Duodenal mucosa (tissue), 2 donors: ENCODE measurements around the gene C1orf116.

Experiments used
- H3K27ac ChIP-seq: one replicate; pipeline ENCODE4 v1.7.0; 2013; ENCODE audit warnings: low read depth, low read length
- H3K27me3 ChIP-seq, 2 donors: one replicate each; pipeline ENCODE4 v1.7.0; 2013; ENCODE audit warnings: low read length in 2 of 2, control low read depth in 1 of 2; ENCODE audit not compliant: insufficient read depth in 2 of 2, control insufficient read depth in 1 of 2
- H3K36me3 ChIP-seq, 2 donors: one replicate each; pipeline ENCODE4 v1.7.0; 2013; ENCODE audit warnings: low read length in 2 of 2, control low read depth in 1 of 2; ENCODE audit not compliant: insufficient read depth in 2 of 2, control insufficient read depth in 1 of 2
- H3K4me1 ChIP-seq, 2 donors: one replicate each; pipeline ENCODE4 v1.7.0; 2013; ENCODE audit warnings: low read length in 2 of 2, control low read depth in 1 of 2; ENCODE audit not compliant: insufficient read depth in 2 of 2, control insufficient read depth in 1 of 2
- H3K4me3 ChIP-seq, 2 donors: one replicate each; pipeline ENCODE4 v1.7.0; 2013; ENCODE audit warnings: low read length in 2 of 2, low read depth in 1 of 2
- H3K9ac ChIP-seq, 2 donors: one replicate each; pipeline ENCODE4 v1.7.0; 2013; ENCODE audit warnings: low read length in 2 of 2, low read depth in 1 of 2
- H3K9me3 ChIP-seq, 2 donors: one replicate each; pipeline ENCODE4 v1.7.0; 2013; ENCODE audit warnings: low read length in 2 of 2, control low read depth in 1 of 2; ENCODE audit not compliant: control insufficient read depth in 1 of 2

Gene C1orf116

DNA sequence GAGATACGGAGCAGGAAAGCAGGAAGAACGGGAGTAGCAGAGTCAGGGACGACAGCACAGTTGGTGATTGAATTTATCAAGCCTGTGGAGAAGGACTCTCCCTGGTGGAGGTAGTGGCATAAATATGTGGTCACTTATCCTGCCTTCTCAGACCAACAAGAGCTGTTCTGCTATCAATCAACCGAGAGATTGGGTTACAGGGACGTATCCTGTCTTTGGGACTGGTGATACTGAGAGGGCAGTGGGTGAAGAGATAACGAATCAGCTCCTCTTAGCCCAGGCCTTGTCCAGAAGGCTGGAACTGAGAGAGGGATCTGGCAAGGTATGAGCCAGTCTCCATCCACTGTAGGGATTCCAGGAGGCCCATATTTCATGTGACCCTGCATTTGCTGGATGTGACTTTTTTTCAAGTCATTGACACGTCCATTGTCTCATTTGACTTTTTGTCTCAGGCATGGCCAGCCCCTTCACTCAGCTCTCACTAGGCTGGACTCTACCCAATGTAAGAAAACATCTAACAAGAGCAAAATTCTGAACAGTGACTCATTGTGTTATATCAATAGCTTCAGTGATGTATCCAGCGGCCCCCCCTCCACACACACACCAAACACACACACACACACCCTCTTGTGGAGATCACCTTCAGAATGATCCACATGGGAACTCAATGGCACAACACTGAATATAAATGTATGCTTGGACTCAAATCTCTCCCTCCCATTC lies 11.3 kb downstream of the C1orf116 start:
- no peak overlapping the region for H3K9ac ChIP-seq
- H3K27ac ChIP-seq, result no peak overlapping the region
- H3K9me3 ChIP-seq, result no peaks in the 10 kb centered on the region
- no peak overlapping the region for H3K4me3 ChIP-seq
- H3K36me3 ChIP-seq, result peaks cover 8 to 29% of the 10 kb centered on the region in 2 donors
- peaks cover 0 to 3% of the 10 kb centered on the region in 2 donors for H3K27me3 ChIP-seq
- peaks cover 65 to 84% of the 10 kb centered on the region in 2 donors for H3K4me1 ChIP-seq

DNA sequence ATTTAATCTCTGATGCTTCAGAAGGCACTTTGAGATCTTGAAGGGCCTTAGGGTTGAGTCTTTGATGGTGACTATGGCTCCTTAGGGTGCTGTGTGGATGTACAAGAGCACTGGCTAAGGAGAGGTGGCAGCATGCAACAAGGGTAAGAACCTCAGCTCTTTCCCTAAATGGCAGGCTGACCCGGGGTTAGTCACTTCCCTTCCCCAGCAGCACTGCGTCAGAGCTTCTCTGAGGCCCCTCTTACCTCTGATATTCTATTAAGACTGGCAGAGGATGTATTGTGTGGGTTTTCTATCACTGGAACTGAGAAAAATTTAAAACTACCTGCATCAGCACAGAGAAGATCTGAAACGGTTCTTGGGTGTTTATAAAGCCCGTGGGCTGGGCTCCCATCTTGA lies 11.8 kb downstream of the C1orf116 start:
- peaks cover 0 to 3% of the 10 kb centered on the region in 2 donors for H3K27me3 ChIP-seq
- no peak overlapping the region for H3K9ac ChIP-seq
- no peak overlapping the region for H3K4me3 ChIP-seq
- H3K27ac ChIP-seq, result no peak overlapping the region
- H3K4me1 ChIP-seq, result peaks cover 62 to 78% of the 10 kb centered on the region in 2 donors
- peaks cover 8 to 25% of the 10 kb centered on the region in 2 donors for H3K36me3 ChIP-seq
- no peaks in the 10 kb centered on the region for H3K9me3 ChIP-seq

DNA sequence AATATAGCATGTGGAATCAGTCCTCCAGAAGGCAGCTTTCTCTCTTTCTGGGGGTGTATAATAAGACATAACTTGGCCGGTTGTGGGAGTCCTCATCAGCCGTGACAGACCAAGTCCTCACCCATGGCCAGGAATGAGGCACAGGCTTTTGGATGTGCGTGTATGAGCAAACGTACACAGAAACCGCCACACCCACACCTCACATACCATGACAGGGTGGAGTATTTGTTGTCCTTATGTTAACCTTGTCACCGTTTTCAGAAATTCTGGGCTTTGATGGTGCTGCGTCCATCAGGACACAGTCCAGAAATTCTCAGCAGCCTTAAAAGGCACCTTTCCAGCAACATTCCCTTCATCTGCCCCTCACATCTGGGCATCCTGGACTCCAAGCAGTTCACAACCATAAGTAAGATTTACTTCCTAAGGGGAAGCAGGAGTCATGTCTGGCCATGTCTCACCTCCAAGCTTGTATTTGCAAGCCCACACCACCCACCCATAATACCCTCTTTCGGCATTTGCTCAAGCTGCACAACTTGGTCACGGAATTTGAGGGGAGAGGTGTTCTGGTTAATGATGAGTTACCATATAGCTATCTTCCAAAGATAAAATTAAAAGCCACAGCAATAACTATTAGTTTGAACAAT lies 12.4 kb downstream of the C1orf116 start:
- H3K4me1 ChIP-seq, result peaks cover 57 to 73% of the 10 kb centered on the region in 2 donors
- H3K27me3 ChIP-seq, result peaks cover 0 to 3% of the 10 kb centered on the region in 2 donors
- no peak overlapping the region for H3K4me3 ChIP-seq
- H3K36me3 ChIP-seq, result peaks cover 8 to 25% of the 10 kb centered on the region in 2 donors
- no peak overlapping the region for H3K9ac ChIP-seq
- H3K27ac ChIP-seq, result no peak overlapping the region
- H3K9me3 ChIP-seq, result no peaks in the 10 kb centered on the region

DNA sequence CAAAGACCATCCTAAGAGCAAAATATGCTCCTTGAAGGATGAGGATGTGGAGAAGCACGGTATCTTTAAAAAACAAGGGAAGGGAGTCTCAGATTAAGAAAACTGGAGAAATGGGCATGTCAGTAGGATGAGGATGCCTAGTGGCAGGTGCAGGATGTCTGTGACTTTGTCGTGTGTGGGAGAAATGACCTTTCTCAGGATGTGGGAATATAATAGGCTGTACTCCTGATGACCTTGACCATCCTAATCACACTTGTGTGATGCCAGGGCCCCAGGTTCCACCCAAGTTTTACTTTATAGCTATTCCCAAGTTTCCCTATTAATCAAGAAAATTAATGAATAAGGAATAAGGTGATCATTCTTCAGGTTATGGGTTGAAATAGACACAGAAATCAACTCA lies 12.9 kb downstream of the C1orf116 start:
- Histone ChIP-seq H3K4me1 (peaks cover 53 to 68% of the 10 kb centered on the region in 2 donors), H3K36me3 (peaks cover 8 to 25% of the 10 kb centered on the region in 2 donors), H3K9me3 (no peaks in the 10 kb centered on the region), H3K27me3 (peaks cover 0 to 3% of the 10 kb centered on the region in 2 donors), H3K4me3 (no peak overlapping the region), H3K9ac (no peak overlapping the region), H3K27ac (no peak overlapping the region)

DNA sequence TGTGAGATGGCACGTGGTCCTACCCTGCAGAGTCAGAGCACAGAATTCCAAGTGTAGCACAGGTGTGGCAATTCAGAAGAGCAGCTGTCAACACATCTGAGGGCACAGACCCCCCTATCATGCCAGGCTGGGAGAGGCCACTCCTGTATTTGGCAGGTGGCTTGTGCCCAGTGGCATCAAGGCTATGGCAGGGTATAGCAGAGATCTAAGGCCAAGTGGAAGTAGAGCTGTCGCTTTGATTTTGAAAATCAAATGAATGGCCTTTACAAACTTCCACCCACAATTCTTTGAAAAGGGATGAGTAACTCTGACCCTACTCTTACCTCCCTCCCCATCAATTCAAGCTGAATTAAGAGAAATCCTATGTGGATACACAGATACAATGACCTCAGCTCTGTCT lies 13.4 kb downstream of the C1orf116 start:
- Histone ChIP-seq H3K36me3 (peaks cover 8 to 25% of the 10 kb centered on the region in 2 donors), H3K27me3 (peaks cover 0 to 3% of the 10 kb centered on the region in 2 donors), H3K27ac (no peak overlapping the region), H3K4me1 (peaks cover 48 to 63% of the 10 kb centered on the region in 2 donors), H3K4me3 (no peak overlapping the region), H3K9ac (no peak overlapping the region), H3K9me3 (no peaks in the 10 kb centered on the region)

DNA sequence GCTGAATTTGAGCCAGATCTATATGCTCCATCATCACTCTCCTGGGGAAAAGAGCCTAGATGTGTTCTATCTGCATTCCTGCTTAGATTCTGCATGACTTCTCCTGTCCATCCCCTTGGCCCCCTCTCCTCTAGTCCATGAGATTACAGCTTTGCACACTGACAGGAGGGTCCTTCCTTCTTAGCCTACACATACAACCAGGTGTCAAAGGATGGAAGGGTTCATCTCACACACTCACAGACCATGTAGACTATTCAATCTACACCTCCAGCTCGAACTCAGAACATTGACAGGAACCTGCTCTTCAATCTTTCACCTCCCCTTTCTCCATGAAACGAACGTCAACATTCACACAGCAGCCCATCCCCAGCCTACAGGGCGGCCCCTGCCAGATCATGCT lies 13.8 kb downstream of the C1orf116 start:
- Histone ChIP-seq H3K9ac (no peak overlapping the region), H3K36me3 (peaks cover 6 to 25% of the 10 kb centered on the region in 2 donors), H3K27ac (no peak overlapping the region), H3K4me1 (peaks cover 43 to 59% of the 10 kb centered on the region in 2 donors), H3K9me3 (no peaks in the 10 kb centered on the region), H3K27me3 (peaks cover 0 to 3% of the 10 kb centered on the region in 2 donors), H3K4me3 (no peak overlapping the region)

DNA sequence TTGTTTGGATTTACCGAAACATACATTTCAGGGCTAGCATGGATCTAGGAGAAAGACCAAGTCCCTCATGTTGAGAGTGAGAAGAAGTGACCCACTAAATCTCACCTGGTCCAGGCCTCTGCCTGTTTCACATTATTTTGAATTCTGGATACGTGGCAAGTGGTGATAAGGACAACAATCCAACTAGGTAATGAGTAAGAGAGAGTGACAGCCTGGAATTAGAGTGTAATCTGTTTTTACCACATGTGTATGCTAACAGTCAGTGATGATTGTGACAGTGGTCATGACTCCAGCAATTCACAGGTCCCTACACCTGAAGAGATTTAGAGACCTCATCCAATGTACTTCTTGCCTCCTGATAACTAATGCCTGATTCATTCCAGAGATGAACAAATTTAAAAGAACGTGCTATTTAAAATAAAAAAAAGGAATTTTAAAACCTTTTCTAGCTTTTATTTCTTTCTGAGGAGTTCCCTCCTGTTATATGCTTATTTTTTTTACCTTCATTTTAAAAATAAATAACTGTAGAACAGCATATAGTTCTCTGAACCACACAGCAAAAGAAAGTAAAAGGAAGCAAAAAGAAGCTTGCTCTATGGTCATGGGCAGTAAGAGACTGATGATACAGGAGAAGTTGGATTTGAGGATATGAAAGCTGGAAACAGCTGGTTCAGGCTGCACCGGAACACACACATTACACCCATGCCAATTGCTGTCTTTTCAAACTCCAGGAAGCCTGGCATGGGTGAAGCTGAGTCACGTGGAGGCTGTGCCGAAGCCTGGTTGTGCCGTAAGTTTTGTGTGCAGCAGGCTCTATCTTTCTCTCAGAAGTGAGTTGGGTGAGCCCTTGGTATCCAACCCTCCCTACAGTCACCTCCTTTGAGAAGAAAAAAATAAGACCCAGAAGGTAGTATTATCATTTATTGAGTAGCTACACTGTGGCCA lies 14.7 kb downstream of the C1orf116 start:
- no peaks in the 10 kb centered on the region for H3K9me3 ChIP-seq
- no peak overlapping the region for H3K27ac ChIP-seq
- no peak overlapping the region for H3K4me3 ChIP-seq
- H3K36me3 ChIP-seq, result peaks cover 0 to 16% of the 10 kb centered on the region in 2 donors
- no peak overlapping the region for H3K9ac ChIP-seq
- H3K27me3 ChIP-seq, result peaks cover 0 to 3% of the 10 kb centered on the region in 2 donors
- peaks cover 35 to 51% of the 10 kb centered on the region in 2 donors for H3K4me1 ChIP-seq

DNA sequence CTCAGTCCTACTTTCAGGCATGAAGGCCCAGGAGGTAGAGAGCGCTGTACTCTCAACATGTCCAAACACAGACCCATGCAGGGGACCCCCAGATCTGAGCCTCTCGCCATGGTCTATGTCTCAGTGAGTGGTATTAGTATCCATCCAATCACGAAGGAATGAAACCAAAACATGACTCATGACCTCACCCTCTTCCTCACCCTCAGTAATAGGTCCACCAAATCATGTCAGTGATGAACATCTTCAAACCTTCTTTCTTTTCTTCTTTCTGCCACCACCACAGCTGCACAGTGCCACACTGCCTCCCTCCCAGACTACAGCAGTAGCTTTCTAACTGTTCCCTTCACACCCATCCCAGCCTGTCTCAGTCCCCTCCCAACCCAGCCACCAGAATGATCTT lies 16.8 kb downstream of the C1orf116 start:
- H3K36me3 ChIP-seq, result no peaks in the 10 kb centered on the region
- H3K9me3 ChIP-seq, result no peaks in the 10 kb centered on the region
- no peak overlapping the region for H3K9ac ChIP-seq
- peaks cover 18 to 34% of the 10 kb centered on the region in 2 donors for H3K4me1 ChIP-seq
- no peak overlapping the region for H3K27ac ChIP-seq
- H3K27me3 ChIP-seq, result peaks cover 0 to 3% of the 10 kb centered on the region in 2 donors
- H3K4me3 ChIP-seq, result no peak overlapping the region

DNA sequence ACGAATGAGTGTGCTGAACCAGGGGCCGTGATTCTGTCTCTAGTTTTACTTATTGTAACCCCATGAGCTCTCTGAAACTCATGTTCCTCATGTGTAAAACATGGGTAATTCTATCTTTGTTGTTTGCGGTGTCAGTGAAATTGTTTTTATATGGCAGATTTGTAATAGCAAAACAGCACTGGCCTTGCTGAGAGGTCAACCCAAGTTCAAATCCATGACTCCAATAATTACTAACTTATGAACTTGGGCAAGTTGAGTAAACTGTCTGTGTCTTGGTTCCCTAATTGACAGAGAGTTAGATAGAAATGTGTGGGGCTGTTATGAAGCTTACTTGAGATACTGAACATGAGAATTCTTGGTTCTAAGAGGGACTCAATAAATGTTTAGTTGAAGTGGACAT lies 17.8 kb downstream of the C1orf116 start:
- H3K36me3 ChIP-seq, result no peaks in the 10 kb centered on the region
- peaks cover 0 to 3% of the 10 kb centered on the region in 2 donors for H3K27me3 ChIP-seq
- H3K9me3 ChIP-seq, result no peaks in the 10 kb centered on the region
- H3K27ac ChIP-seq, result no peak overlapping the region
- H3K9ac ChIP-seq, result no peak overlapping the region
- no peak overlapping the region for H3K4me3 ChIP-seq
- peaks cover 16 to 34% of the 10 kb centered on the region in 2 donors for H3K4me1 ChIP-seq
